ENCODE data around the gene MCF2L2. TPM values are rescaled to one million over a fixed set of nuclear protein-coding genes. Genes with fewer than 3 reads are reported as not detected.

Gene MCF2L2
- total RNA-seq, 1 donor: under 0.01 TPM

DNA sequence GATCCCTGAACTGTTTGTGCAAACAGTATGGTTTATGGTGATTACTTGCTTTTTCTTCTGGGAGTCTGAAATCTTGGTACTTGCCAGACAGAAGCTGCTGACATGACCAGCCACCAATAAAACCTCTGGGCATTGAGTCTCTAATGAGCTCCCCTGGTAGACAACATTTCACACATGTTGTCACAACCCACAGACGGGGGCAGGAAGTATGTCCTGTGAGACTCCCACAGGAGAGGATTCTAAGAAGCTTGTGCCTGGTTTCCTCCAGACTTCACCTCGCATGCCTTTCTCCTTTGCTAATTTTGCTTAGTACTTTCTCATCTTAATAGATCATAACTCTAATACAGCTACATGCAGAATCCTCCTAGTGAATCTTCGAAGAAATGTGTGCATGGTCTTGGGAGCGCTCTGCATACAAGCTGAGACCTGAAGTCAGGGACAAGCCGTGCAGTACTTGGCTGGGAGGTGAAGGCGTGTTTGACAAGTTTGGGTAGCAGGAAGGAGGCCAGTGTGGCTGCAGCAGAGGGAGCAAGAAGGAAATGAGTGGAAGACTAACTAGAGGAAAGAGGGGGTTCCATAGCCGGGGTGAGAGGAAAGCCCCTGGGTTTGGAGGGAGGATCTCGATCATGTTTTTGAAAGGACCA is 126.4 kb downstream of the MCF2L2 start:
- Histone ChIP-seq H3K4me3 (ENCODE audit: insufficient read depth, low read length) (no peak overlapping the region), H3K27me3 (ENCODE audit: insufficient read depth, low read length) (no peaks in the 10 kb centered on the region), H3K4me1 (ENCODE audit: insufficient read depth, low read length) (peaks cover 14% of the 10 kb centered on the region), H3K27ac (ENCODE audit: low read depth, low read length) (no peak overlapping the region), H3K79me2 (ENCODE audit: insufficient read depth, low read length) (no peaks in the 10 kb centered on the region), H3K9me3 (ENCODE audit: low read depth, low read length) (no peaks in the 10 kb centered on the region), H3K4me2 (ENCODE audit: insufficient read depth, low read length) (no peak overlapping the region), H4K20me1 (ENCODE audit: insufficient read depth, low read length) (no peaks in the 10 kb centered on the region), H3K36me3 (ENCODE audit: insufficient read depth, low read length) (no peaks in the 10 kb centered on the region), H2AFZ (ENCODE audit: low read length) (no peak overlapping the region)
- no peak for DNase-seq (ENCODE audit: insufficient read length, low spot score, missing footprints)
- TF ChIP-seq, protein P1, sequence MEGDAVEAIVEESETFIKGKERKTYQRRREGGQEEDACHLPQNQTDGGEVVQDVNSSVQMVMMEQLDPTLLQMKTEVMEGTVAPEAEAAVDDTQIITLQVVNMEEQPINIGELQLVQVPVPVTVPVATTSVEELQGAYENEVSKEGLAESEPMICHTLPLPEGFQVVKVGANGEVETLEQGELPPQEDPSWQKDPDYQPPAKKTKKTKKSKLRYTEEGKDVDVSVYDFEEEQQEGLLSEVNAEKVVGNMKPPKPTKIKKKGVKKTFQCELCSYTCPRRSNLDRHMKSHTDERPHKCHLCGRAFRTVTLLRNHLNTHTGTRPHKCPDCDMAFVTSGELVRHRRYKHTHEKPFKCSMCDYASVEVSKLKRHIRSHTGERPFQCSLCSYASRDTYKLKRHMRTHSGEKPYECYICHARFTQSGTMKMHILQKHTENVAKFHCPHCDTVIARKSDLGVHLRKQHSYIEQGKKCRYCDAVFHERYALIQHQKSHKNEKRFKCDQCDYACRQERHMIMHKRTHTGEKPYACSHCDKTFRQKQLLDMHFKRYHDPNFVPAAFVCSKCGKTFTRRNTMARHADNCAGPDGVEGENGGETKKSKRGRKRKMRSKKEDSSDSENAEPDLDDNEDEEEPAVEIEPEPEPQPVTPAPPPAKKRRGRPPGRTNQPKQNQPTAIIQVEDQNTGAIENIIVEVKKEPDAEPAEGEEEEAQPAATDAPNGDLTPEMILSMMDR (IDR thresholded peaks at IDR 0.05; ENCODE audit: extremely low read depth, low read depth, low read length): no peak

DNA sequence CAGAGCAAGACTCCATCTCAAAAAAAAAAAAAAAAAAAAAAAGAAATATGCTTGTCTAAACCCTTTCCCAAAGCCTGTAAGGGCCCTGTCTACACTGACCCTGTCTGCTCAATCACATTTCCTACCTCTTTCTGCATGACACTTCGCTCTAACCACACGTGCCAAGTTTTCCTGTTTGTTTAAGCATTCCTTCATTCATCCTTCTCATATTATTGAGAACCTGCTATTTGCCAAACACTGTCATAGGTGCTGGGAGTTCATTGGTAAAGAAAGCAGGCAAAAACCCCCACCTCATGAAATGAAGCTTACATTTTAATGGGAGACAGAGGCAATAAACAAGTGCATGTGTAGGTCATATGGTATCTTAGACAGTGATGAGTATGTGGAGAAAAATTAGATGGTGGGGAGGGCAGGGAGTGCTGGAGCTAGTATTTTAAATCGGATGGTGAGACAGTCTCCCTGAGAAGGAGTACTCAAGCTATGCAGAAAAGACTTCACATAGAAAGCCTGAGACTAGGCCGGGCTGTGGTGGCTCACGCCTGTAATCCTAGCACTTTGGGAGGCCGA is 127.3 kb downstream of the MCF2L2 start:
- H3K36me3 ChIP-seq (ENCODE audit: insufficient read depth, low read length): no peaks in the 10 kb centered on the region
- no peak overlapping the region for H2AFZ ChIP-seq (ENCODE audit: low read length)
- no peak overlapping the region for H3K4me3 ChIP-seq (ENCODE audit: insufficient read depth, low read length)
- no peak overlapping the region for H3K27ac ChIP-seq (ENCODE audit: low read depth, low read length)
- TF ChIP-seq, protein P1 (IDR thresholded peaks at IDR 0.05; ENCODE audit: extremely low read depth, low read depth, low read length): no peak
- peak overlapping the region; percentile 27 for H3K4me2 ChIP-seq (ENCODE audit: insufficient read depth, low read length)
- no peaks in the 10 kb centered on the region for H3K27me3 ChIP-seq (ENCODE audit: insufficient read depth, low read length)
- no peaks in the 10 kb centered on the region for H3K79me2 ChIP-seq (ENCODE audit: insufficient read depth, low read length)
- H3K9me3 ChIP-seq (ENCODE audit: low read depth, low read length): no peaks in the 10 kb centered on the region
- no peak for DNase-seq (ENCODE audit: insufficient read length, low spot score, missing footprints)
- H4K20me1 ChIP-seq (ENCODE audit: insufficient read depth, low read length): no peaks in the 10 kb centered on the region
- H3K4me1 ChIP-seq (ENCODE audit: insufficient read depth, low read length): peaks cover 11% of the 10 kb centered on the region

DNA sequence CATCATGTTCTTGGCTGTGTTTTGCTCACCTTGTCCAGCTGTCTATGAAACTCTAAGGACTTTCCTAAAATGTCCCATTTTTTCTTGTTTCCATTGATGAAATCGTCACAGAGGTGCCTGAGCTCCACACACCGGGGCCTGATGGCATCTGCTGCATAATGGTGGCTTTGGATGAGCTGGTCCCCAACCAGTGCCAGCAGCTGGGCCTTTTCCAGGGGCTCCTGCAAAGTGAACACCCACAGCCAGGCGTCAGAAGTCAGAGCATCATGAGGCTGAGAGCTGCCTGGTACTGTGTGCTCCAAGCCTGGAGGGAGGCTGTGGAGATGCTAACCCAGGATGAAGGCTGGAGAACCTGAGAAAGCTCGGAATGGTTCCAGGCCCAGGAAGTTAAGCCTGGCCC is 128.4 kb downstream of the MCF2L2 start:
- TF ChIP-seq, protein P1 (IDR thresholded peaks at IDR 0.05; ENCODE audit: extremely low read depth, low read depth, low read length): no peak

DNA sequence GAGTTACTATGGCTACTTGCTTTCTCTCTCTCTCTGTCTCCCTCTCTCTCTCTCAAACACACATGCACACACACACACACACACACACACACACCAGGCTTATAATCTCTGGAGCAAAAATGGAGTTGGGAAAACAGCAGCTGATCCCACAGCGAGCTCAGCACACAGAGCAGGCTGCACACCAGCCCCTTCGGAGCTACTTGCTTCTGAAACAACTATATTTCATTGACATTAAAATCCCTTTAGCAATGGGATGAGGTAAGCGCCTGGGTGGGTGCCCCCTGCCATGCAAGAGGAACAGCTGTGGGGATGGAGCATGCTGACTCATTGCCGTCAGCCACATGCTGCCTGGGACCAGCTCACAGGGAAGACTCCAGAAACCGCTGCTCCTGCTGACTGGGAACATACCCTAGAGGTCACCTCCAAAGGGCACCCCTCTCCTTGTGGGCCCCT is 129.7 kb downstream of the MCF2L2 start:
- Histone ChIP-seq H3K27me3 (ENCODE audit: insufficient read depth, low read length) (no peaks in the 10 kb centered on the region), H3K27ac (ENCODE audit: low read depth, low read length) (no peak overlapping the region), H4K20me1 (ENCODE audit: insufficient read depth, low read length) (no peaks in the 10 kb centered on the region), H3K36me3 (ENCODE audit: insufficient read depth, low read length) (no peaks in the 10 kb centered on the region), H3K4me1 (ENCODE audit: insufficient read depth, low read length) (peaks cover 15% of the 10 kb centered on the region), H3K9me3 (ENCODE audit: low read depth, low read length) (no peaks in the 10 kb centered on the region), H3K4me2 (ENCODE audit: insufficient read depth, low read length) (peak overlapping the region; percentile 53), H2AFZ (ENCODE audit: low read length) (no peak overlapping the region), H3K79me2 (ENCODE audit: insufficient read depth, low read length) (no peaks in the 10 kb centered on the region), H3K4me3 (ENCODE audit: insufficient read depth, low read length) (no peak overlapping the region)
- TF ChIP-seq, protein P1 (IDR thresholded peaks at IDR 0.05; ENCODE audit: extremely low read depth, low read depth, low read length): no peak
- DNase-seq (ENCODE audit: insufficient read length, low spot score, missing footprints): peak; percentile 84

More for the DNA sequence above, 128.4 kb downstream of the MCF2L2 start:
- Histone ChIP-seq H2AFZ (ENCODE audit: low read length) (no peak overlapping the region), H3K4me1 (ENCODE audit: insufficient read depth, low read length) (peaks cover 13% of the 10 kb centered on the region), H3K4me3 (ENCODE audit: insufficient read depth, low read length) (no peak overlapping the region), H3K79me2 (ENCODE audit: insufficient read depth, low read length) (no peaks in the 10 kb centered on the region), H3K27me3 (ENCODE audit: insufficient read depth, low read length) (no peaks in the 10 kb centered on the region), H4K20me1 (ENCODE audit: insufficient read depth, low read length) (no peaks in the 10 kb centered on the region), H3K27ac (ENCODE audit: low read depth, low read length) (no peak overlapping the region), H3K36me3 (ENCODE audit: insufficient read depth, low read length) (no peaks in the 10 kb centered on the region), H3K4me2 (ENCODE audit: insufficient read depth, low read length) (no peak overlapping the region), H3K9me3 (ENCODE audit: low read depth, low read length) (no peaks in the 10 kb centered on the region)
- DNase-seq (ENCODE audit: insufficient read length, low spot score, missing footprints): no peak

All from osteoblast (primary cell).